HEK293 (cell line): ENCODE measurements around the gene MAGOH.

Experiments used
- CTCF ChIA-PET: fragments of 350-600 bp; formaldehyde crosslinking; extraction: SDS; loops from one replicate; lab custom pipeline; 2021; ENCODE audit warnings: antibody characterized with exemption; lab: Yijun Ruan, JAX
- POLR2A ChIA-PET: fragments of 300-600 bp; formaldehyde crosslinking; extraction: SDS; loops from one replicate; lab custom pipeline; 2020; ENCODE audit warnings: antibody characterized with exemption, inconsistent platforms; lab: Yijun Ruan, JAX
- H3K27ac ChIP-seq: fragments of 200-500 bp; sonication (Bioruptor generic); 2 replicates; pipeline ENCODE4 v1.5.1; 2014; ENCODE audit warnings: low read depth, low read length, control low read depth, inconsistent platforms; ENCODE audit errors: extremely low read depth
- H3K36me3 ChIP-seq, 2 experiments: fragments of 200-500 bp in 1 of 2; sonication (Bioruptor generic) in 1 of 2; 1 replicate in 1 of 2; 2 replicates in 1 of 2; pipeline ENCODE4 v1.5.1; 2014 to 2017; ENCODE audit warnings: inconsistent platforms in 2 of 2, low read length in 2 of 2; ENCODE audit not compliant: control insufficient read depth in 2 of 2, insufficient read depth in 1 of 2
- H3K4me1 ChIP-seq: fragments of 200-500 bp; sonication (Bioruptor generic); 2 replicates; pipeline ENCODE4 v1.5.1; 2014; ENCODE audit warnings: mild to moderate bottlenecking, low read length, inconsistent platforms; ENCODE audit not compliant: control insufficient read depth, insufficient read depth
- H3K4me3 ChIP-seq: 2 replicates; pipeline ENCODE4 v1.5.1; 2011; ENCODE audit warnings: low read depth, mild to moderate bottlenecking, control low read depth, low read length, moderate library complexity
- H3K9me3 ChIP-seq: fragments of 200-500 bp; sonication (Bioruptor generic); 2 replicates; pipeline ENCODE4 v1.5.1; 2014; ENCODE audit warnings: low read depth, low read length, inconsistent platforms; ENCODE audit not compliant: control insufficient read depth, insufficient read depth
- AEBP2 ChIP-seq: fragments of 450-650 bp; formaldehyde crosslinking; IDR thresholded peaks from 2 replicates; pipeline ENCODE4 v1.5.1; 2016; ENCODE audit warnings: missing biosample characterization, missing genetic modification characterization, borderline replicate concordance
- EGR2 ChIP-seq: fragments of 450-650 bp; formaldehyde crosslinking; IDR thresholded peaks from 2 replicates; pipeline ENCODE4 v1.5.1; 2016; ENCODE audit warnings: low read depth, missing biosample characterization, missing genetic modification characterization
- MZF1 ChIP-seq: fragments of 450-650 bp; formaldehyde crosslinking; IDR thresholded peaks from 2 replicates; pipeline ENCODE4 v1.5.1; 2017; ENCODE audit warnings: missing biosample characterization, missing genetic modification characterization, borderline replicate concordance
- PATZ1 ChIP-seq: fragments of 450-650 bp; formaldehyde crosslinking; IDR thresholded peaks from 2 replicates; pipeline ENCODE4 v1.5.1; 2016; ENCODE audit warnings: missing biosample characterization, missing genetic modification characterization
- PRDM6 ChIP-seq: fragments of 450-650 bp; formaldehyde crosslinking; IDR thresholded peaks from 2 replicates; pipeline ENCODE4 v1.5.1; 2017; ENCODE audit warnings: missing biosample characterization, missing genetic modification characterization
- SALL2 ChIP-seq: fragments of 450-650 bp; formaldehyde crosslinking; IDR thresholded peaks from 2 replicates; pipeline ENCODE4 v1.5.0; 2017; ENCODE audit warnings: missing biosample characterization, mild to moderate bottlenecking, missing genetic modification characterization, borderline replicate concordance
- ZBTB17 ChIP-seq: fragments of 450-650 bp; formaldehyde crosslinking; IDR thresholded peaks from 2 replicates; pipeline ENCODE4 v1.5.1; 2016; ENCODE audit warnings: missing biosample characterization, missing genetic modification characterization
- ZBTB44 ChIP-seq: fragments of 450-650 bp; IDR thresholded peaks from 2 replicates; pipeline ENCODE4 v1.5.1; 2018; ENCODE audit warnings: missing biosample characterization, mild to moderate bottlenecking, missing genetic modification characterization
- ZNF121 ChIP-seq: fragments of 450-650 bp; formaldehyde crosslinking; IDR thresholded peaks from 2 replicates; pipeline ENCODE4 v1.5.1; 2016; ENCODE audit warnings: missing biosample characterization, missing genetic modification characterization
- ZNF155 ChIP-seq: fragments of 450-650 bp; formaldehyde crosslinking; IDR thresholded peaks from 2 replicates; pipeline ENCODE4 v1.5.1; 2016; ENCODE audit warnings: missing biosample characterization, missing genetic modification characterization
- ZNF174 ChIP-seq: fragments of 450-650 bp; formaldehyde crosslinking; IDR thresholded peaks from 2 replicates; pipeline ENCODE4 v1.5.0; 2017; ENCODE audit warnings: missing biosample characterization, mild to moderate bottlenecking, missing genetic modification characterization
- ZNF175 ChIP-seq: fragments of 450-650 bp; formaldehyde crosslinking; IDR thresholded peaks from 2 replicates; pipeline ENCODE4 v1.5.1; 2016; ENCODE audit warnings: missing biosample characterization, missing genetic modification characterization
- ZNF19 ChIP-seq: fragments of 450-650 bp; formaldehyde crosslinking; IDR thresholded peaks from 2 replicates; pipeline ENCODE4; 2016; ENCODE audit warnings: missing biosample characterization, missing genetic modification characterization, low read depth
- ZNF2 ChIP-seq: fragments of 450-650 bp; formaldehyde crosslinking; IDR thresholded peaks from 2 replicates; pipeline ENCODE4 v1.5.1; 2016; ENCODE audit warnings: missing biosample characterization, missing genetic modification characterization
- ZNF37A ChIP-seq: fragments of 450-650 bp; IDR thresholded peaks from 2 replicates; pipeline ENCODE4 v1.5.1; 2018; ENCODE audit warnings: missing biosample characterization, missing genetic modification characterization
- ZNF398 ChIP-seq: fragments of 450-650 bp; formaldehyde crosslinking; IDR thresholded peaks from 2 replicates; pipeline ENCODE4 v1.5.1; 2017; ENCODE audit warnings: missing biosample characterization, missing genetic modification characterization
- ZNF513 ChIP-seq: fragments of 450-650 bp; IDR thresholded peaks from 2 replicates; pipeline ENCODE4 v1.5.1; 2018; ENCODE audit warnings: missing biosample characterization, missing genetic modification characterization
- ZNF549 ChIP-seq: fragments of 450-650 bp; IDR thresholded peaks from 2 replicates; pipeline ENCODE4 v1.5.1; 2018; ENCODE audit warnings: missing biosample characterization, missing genetic modification characterization, mild to moderate bottlenecking, inconsistent platforms, moderate library complexity
- ZNF571 ChIP-seq: fragments of 450-650 bp; formaldehyde crosslinking; IDR thresholded peaks from 2 replicates; pipeline ENCODE4 v1.5.0; 2017; ENCODE audit warnings: missing biosample characterization, missing genetic modification characterization
- ZNF585B ChIP-seq: fragments of 450-650 bp; formaldehyde crosslinking; IDR thresholded peaks from 2 replicates; pipeline ENCODE4 v1.5.1; 2016; ENCODE audit warnings: missing biosample characterization, missing genetic modification characterization
- ZNF596 ChIP-seq: fragments of 450-650 bp; IDR thresholded peaks from 2 replicates; pipeline ENCODE4 v1.5.0; 2018; ENCODE audit warnings: missing biosample characterization, mild to moderate bottlenecking, missing genetic modification characterization, moderate library complexity
- ZNF660 ChIP-seq: fragments of 450-650 bp; IDR thresholded peaks from 2 replicates; pipeline ENCODE4 v1.5.1; 2018; ENCODE audit warnings: missing biosample characterization, mild to moderate bottlenecking, missing genetic modification characterization
- ZNF704 ChIP-seq: fragments of 450-650 bp; formaldehyde crosslinking; IDR thresholded peaks from 2 replicates; pipeline ENCODE4 v1.5.1; 2016; ENCODE audit warnings: missing biosample characterization, missing genetic modification characterization
- ZNF776 ChIP-seq: fragments of 450-650 bp; formaldehyde crosslinking; IDR thresholded peaks from 2 replicates; pipeline ENCODE4 v1.5.0; 2017; ENCODE audit warnings: missing biosample characterization, missing genetic modification characterization, borderline replicate concordance

The MAGOH gene

GRCh38 chr1:53238197-53239155, at the start of gene MAGOH:
MAGOH (minus strand) TSS chr1:53238518; CDS start chr1:53238448, 70 bp downstream.
- H3K4me3 ChIP-seq, result peak within 1 kb of the TSS; percentile 86
- CTCF ChIA-PET, result interaction anchor here (0.6 kb wide), 1 partner anchor 539 kb away, joined by 5 read pairs; no protein-coding TSS in a partner anchor
- POLR2A ChIA-PET, result interaction anchor here (0.5 to 1.8 kb wide), 5 partner anchors 8 to 38 kb away, joined by 3 to 6 read pairs (median 3); no protein-coding TSS in a partner anchor
- H3K36me3 ChIP-seq, result peaks cover 14 to 33% of the 10 kb centered on the region in 2 experiments
- peak within 1 kb of the TSS; percentile 20; the same call in 1 of the 2 replicates for H3K27ac ChIP-seq
- H3K9me3 ChIP-seq, result no peaks in the 10 kb centered on the region
- no peaks in the 10 kb centered on the region for H3K4me1 ChIP-seq
- TF ChIP-seq ZNF121 (tag by site-specific recombination) (no peak), ZNF660 (tag by site-specific recombination) (peak; percentile 86), ZNF571 (tag by site-specific recombination) (no peak), ZNF155 (tag by site-specific recombination) (no peak), ZNF175 (tag by site-specific recombination) (no peak), ZNF549 (no peak), MZF1 (no peak), ZNF19 (no peak), ZNF776 (tag by site-specific recombination) (no peak), ZNF585B (no peak), ZNF704 (tag by site-specific recombination) (no peak), PRDM6 (tag by site-specific recombination) (no peak), ZNF37A (no peak), SALL2 (no peak), EGR2 (tag by site-specific recombination) (0 out of 2 replicates have a peak, but pooled peaks have one; percentile 4), ZBTB44 (tag by site-specific recombination) (0 out of 2 replicates have a peak, but pooled peaks have one; percentile 20), AEBP2 (tag by site-specific recombination) (no peak), ZNF174 (tag by site-specific recombination) (no peak), ZNF513 (tag by site-specific recombination) (no peak), ZNF2 (tag by site-specific recombination) (peak; percentile 98), ZBTB17 (tag by site-specific recombination) (peak; percentile 95), ZNF596 (no peak), PATZ1 (peak; percentile 61; the same call in 1 of the 2 replicates), ZNF398 (tag by site-specific recombination) (no peak)
